VCaP (cell line): ENCODE results near the gene TMEM229B.

ENCODE experiments used
- H3K27ac ChIP-seq: fragments of 450-650 bp; 2 replicates; pipeline ENCODE4 v1.5.1; 2017
- TF ChIP-seq, protein P1 (sequence below): fragments of 450-650 bp; conservative IDR thresholded peaks from 2 replicates; pipeline ENCODE4 v1.5.1; 2017; ENCODE audit warnings: mild to moderate bottlenecking, moderate library complexity

The TMEM229B gene

DNA sequence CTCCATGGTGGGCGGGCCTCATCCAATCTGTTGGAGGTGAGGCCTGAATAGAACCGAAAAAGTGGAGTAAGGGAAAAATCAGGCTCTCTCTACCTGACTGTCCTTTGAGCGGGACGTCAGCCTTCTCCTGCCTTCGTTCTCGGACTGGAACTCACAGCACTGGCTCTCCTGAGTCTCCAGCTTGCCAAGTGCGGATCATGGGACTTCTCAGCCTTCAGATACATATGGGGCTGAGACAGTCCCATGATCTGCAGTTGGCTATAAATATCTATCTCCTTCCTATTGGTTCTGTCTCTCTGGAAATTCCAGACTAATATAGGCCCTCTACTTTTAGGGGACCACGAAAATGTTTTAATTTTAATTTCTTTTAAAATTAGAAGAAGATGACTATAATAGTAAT is 46.8 kb downstream of the TMEM229B start:
- H3K27ac ChIP-seq = peak overlapping the region; percentile 91
- TF ChIP-seq, protein P1, sequence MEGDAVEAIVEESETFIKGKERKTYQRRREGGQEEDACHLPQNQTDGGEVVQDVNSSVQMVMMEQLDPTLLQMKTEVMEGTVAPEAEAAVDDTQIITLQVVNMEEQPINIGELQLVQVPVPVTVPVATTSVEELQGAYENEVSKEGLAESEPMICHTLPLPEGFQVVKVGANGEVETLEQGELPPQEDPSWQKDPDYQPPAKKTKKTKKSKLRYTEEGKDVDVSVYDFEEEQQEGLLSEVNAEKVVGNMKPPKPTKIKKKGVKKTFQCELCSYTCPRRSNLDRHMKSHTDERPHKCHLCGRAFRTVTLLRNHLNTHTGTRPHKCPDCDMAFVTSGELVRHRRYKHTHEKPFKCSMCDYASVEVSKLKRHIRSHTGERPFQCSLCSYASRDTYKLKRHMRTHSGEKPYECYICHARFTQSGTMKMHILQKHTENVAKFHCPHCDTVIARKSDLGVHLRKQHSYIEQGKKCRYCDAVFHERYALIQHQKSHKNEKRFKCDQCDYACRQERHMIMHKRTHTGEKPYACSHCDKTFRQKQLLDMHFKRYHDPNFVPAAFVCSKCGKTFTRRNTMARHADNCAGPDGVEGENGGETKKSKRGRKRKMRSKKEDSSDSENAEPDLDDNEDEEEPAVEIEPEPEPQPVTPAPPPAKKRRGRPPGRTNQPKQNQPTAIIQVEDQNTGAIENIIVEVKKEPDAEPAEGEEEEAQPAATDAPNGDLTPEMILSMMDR = no peak

DNA sequence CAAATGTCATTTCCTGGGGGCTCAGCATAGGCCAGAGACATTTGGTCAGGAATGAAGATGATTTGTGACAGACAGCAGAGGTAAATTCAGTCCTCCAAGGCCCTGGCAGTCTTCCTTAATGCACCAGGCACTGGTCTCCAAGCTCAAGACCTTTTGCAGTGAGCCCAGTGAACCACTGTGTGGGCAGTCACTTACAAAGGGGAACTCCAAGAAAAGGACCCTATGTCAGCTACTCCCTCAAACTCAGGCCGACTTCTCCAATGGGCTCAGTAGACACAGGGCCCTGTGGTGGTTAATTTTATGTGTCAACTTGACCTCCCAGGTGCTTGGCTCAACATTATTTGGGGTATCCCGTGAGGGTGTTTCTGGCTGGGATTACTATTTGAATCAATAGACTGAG is 47.3 kb downstream of the TMEM229B start:
- peak overlapping the region; percentile 91 for H3K27ac ChIP-seq
- TF ChIP-seq, protein P1 = no peak

DNA sequence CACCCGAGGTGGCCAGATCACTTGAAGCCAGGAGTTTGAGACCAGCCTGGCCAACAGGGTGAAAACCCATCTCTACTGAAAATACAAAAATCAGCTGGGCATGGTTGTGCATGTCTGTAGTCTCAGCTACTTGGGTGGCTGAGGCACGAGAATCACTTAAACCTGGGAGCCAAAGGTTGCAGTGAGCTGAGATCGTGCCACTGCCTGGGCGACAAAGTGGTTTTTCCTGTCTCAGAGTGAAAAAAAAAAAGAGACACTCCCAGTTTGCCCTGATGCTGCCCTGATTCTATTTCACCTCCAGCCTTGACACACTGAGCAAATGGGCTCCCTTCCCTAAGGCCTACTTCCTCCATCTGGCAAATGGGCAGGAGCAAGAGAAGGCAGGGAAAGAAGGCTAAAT is 48.0 kb downstream of the TMEM229B start:
- peak overlapping the region; percentile 91 for H3K27ac ChIP-seq
- TF ChIP-seq, protein P1 = no peak

DNA sequence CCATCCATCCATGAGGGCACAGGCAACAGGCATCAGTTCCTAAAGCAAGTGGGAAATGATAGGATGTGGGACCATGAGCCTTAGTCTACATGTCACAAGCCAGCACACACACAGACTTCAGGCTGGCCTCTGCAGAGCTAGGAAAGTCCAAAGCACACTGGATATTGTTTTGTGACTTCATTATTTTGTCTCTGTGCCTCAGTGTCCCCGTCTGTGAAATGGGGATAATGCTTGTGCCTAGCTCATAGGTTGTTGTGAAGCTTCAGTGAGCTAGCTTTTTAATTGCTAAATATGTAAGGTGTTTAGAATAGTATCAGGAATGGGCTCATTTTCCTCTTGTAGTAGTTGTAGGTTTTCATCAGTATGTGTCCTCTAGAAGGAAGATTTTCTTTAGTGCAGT is 49.6 kb downstream of the TMEM229B start:
- H3K27ac ChIP-seq = peak overlapping the region; percentile 91
- TF ChIP-seq, protein P1 = no peak

DNA sequence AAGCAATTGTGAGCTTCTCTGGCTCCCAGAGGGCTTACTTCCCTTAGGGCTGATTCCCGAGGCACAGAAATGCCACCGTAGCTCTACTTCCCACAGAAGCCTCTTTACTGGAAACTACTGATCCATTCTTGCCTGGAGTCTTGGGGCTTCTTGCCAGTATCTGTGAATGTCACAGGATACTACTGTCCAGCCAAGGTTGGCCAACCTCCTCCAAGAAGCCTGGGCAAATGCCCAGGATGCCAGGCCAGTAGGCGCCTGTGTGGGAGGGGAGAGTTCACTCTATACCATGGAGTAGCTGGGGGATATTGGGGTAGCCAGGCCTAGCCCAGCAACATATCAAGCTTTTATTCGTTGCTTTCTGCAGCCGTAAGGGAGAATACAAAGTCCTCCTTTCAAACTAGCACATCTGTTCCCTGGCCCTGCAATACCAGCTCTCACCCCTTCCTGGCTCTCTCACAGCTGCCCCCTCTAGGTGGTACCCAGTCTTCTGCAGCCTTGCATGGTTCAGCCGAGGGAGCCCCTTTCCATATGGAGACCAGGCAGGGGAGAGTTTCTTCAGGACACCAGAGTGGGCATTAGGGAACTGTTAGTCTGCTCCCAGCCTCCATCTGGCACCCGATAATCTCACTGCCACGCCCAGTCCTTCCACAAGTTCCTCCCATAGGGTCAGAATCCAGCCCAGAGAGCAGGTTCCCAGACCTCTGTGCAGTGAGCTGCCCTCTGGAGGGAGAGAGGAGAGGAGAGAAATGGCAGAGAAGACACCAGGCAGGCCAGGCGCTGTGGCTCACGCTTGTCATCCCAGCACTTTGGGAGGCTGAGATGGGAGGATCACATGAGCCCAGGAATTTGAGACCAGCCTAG is 52.3 kb downstream of the TMEM229B start:
- H3K27ac ChIP-seq = no peak overlapping the region
- TF ChIP-seq, protein P1 = no peak

DNA sequence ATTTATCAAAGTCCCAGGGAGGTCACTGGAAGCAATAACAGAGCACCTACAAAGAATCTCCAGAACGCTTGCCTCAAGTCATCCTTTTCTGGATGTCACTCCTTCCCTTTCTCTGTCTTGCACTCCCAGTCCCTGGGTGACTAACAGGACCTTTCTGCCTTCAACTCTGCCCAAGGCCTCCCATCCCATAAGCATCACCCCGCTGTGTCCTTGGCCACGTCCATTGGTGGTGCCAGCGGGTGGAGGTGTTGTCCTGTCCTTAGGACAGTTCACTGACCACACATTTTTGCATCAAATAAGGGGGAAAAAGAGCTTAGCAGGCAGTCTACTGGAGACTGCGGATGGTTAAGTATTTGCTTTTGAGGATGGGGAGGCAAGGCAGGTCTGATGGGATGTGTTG is 52.9 kb downstream of the TMEM229B start:
- H3K27ac ChIP-seq = no peak overlapping the region
- TF ChIP-seq, protein P1 = no peak

DNA sequence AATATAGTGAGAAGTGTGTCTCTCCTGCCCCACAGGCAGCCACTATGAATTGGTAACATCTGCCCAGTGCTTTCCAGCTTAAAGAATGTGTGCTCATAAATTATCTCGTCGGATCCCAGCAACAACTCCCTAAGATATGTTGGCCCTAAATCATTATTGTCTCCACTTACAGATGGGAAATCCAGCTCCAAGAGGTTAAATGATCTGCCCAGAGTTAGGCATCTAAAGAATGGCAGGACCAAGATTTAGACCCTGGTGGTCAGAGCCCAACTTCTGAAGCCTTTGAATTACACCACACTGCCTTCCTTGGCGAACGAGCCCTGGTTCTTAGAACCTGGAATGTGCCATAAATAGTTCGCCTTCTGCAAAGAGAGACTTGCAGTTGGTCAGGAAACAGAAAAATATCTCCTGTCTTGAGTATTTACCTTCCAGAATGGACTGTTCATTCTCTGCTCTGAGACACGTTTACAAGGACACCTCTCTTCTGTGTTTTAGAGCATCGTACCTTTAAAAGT is 56.4 kb downstream of the TMEM229B start:
- peak overlapping the region; percentile 38 for H3K27ac ChIP-seq
- TF ChIP-seq, protein P1 = no peak
